ENCODE measurements around the gene C2CD5.

- TF ChIP-seq POLR2AphosphoS5 (IDR thresholded peaks at IDR 0.05; ENCODE audit: low read depth, low read length) = no peak
- no peak for TF ChIP-seq ZNF850 (CRISPR knock-in tag; conservative IDR thresholded peaks at IDR 0.05)
- no peak for TF ChIP-seq SP4 (CRISPR knock-in tag; IDR thresholded peaks at IDR 0.05)
- no peak for TF ChIP-seq NFYB (CRISPR knock-in tag; IDR thresholded peaks at IDR 0.05)
- TF ChIP-seq TBL1XR1 (IDR thresholded peaks at IDR 0.05; ENCODE audit: borderline replicate concordance, low read length, partially characterized antibody) = no peak
- no peak for TF ChIP-seq POLR2A (IDR thresholded peaks at IDR 0.05; ENCODE audit: insufficient read depth in 1 of 2, low read depth in 2 of 2, low read length in 2 of 2)
- TF ChIP-seq EZH2 (conservative IDR thresholded peaks at IDR 0.05; ENCODE audit: low read depth, low read length) = no peak
- TF ChIP-seq, protein P1, sequence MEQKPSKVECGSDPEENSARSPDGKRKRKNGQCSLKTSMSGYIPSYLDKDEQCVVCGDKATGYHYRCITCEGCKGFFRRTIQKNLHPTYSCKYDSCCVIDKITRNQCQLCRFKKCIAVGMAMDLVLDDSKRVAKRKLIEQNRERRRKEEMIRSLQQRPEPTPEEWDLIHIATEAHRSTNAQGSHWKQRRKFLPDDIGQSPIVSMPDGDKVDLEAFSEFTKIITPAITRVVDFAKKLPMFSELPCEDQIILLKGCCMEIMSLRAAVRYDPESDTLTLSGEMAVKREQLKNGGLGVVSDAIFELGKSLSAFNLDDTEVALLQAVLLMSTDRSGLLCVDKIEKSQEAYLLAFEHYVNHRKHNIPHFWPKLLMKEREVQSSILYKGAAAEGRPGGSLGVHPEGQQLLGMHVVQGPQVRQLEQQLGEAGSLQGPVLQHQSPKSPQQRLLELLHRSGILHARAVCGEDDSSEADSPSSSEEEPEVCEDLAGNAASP (CRISPR knock-in tag; IDR thresholded peaks at IDR 0.05; ENCODE audit: borderline replicate concordance) = no peak
- no peak for TF ChIP-seq SRF (IDR thresholded peaks at IDR 0.05; ENCODE audit: low read depth, low read length)
Observed at GRCh38 chr12:22415342-22416309, 128.7 kb downstream of the C2CD5 start.
